Activated T-helper 1 cell treated with anti-CD3 and anti-CD28 coated beads, Interleukin-12 subunit alpha, Interleukin-12 subunit beta, Interleukin-2, Interleukin-4 antibody, amounts not matched to agents 30 ng/mL and 10 ng/mL and 1 ng/mL, durations not matched to agents 14 hours and 24 hours and 36 hours (primary cell): ENCODE measurements around the gene CD38. TPM values are rescaled to one million over a fixed set of nuclear protein-coding genes. Genes with fewer than 3 reads are reported as not detected.
"Not testable (repeated sequence)": the region's sequence is repeated elsewhere in the genome, so short reads cannot be mapped to it uniquely, and the experiment has no call there.

ENCODE experiments used
- DNase-seq: peaks from one replicate; pipeline ENCODE4 v3.0.0; 2021; ENCODE audit warnings: low spot score
- H3K27ac Mint-ChIP-seq: one replicate; pipeline ENCODE4 v1.8.0; 2021; ENCODE audit warnings: mild to moderate bottlenecking, mixed read lengths
- H3K27me3 Mint-ChIP-seq: one replicate; pipeline ENCODE4 v1.8.0; 2022; ENCODE audit warnings: mild to moderate bottlenecking, moderate library complexity, mixed read lengths; ENCODE audit not compliant: insufficient read depth
- H3K36me3 Mint-ChIP-seq: one replicate; pipeline ENCODE4 v1.8.0; 2021; ENCODE audit warnings: low read depth, mixed read lengths
- H3K4me1 Mint-ChIP-seq: one replicate; pipeline ENCODE4 v1.8.0; 2021; ENCODE audit warnings: low read depth, mixed read lengths
- H3K4me3 Mint-ChIP-seq: one replicate; pipeline ENCODE4 v1.8.0; 2021; ENCODE audit warnings: mild to moderate bottlenecking, moderate library complexity, mixed read lengths
- H3K9me3 Mint-ChIP-seq: one replicate; pipeline ENCODE4 v1.8.0; 2021; ENCODE audit warnings: mixed read lengths
- intact Hi-C: fragments of 100-400 bp; cut with micrococcal nuclease; formaldehyde crosslinking; loops from one replicate; pipeline ENCODE4 v1.15.1; 2024
- total RNA-seq: library from RNA; stranded (reverse); gene quantifications from 2 replicates; pipeline ENCODE4 v1.2.3, GENCODE V29; 2022

CD38 gene
- total RNA-seq, 1 donor from 2014 or later: 152 TPM

DNA sequence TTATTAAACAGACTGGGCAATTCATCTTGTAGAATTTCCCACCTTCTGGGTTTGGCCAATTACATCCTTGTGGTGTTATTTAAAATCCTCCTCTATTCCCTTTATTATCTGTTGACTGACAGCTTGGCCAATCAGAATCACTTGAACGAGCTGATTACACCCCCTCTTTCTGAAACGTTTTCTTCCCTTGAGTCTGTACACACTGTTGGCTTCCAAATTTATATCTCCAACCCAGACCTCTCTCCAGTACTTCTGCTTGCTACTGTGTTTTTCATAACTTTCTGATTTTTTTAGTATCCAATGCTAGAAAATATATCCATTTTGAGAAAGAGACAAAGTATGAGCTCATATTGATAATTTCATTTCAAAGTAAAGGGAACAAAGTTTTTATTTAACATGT is 14.8 kb downstream of the CD38 start:
- Mint-ChIP-seq H3K4me1 (peaks cover 68% of the 10 kb centered on the region), H3K27ac (peak overlapping the region; percentile 65), H3K27me3 (no peaks in the 10 kb centered on the region), H3K4me3 (no peak overlapping the region), H3K36me3 (peaks cover 44% of the 10 kb centered on the region), H3K9me3 (no peaks in the 10 kb centered on the region)
- DNase-seq: no peak
- intact Hi-C loops: loop anchor here (5.0 kb wide), 1 partner anchor 1544 kb away; no protein-coding TSS in a partner anchor

GRCh38 chr4:15793506-15794363 is 15.6 kb downstream of the CD38 start:
- DNase-seq: no peak
- H3K4me3 Mint-ChIP-seq: peak overlapping the region; percentile 50
- peaks cover 48% of the 10 kb centered on the region for H3K36me3 Mint-ChIP-seq
- H3K27ac Mint-ChIP-seq: peak overlapping the region; percentile 92
- H3K4me1 Mint-ChIP-seq: peaks cover 69% of the 10 kb centered on the region
- H3K9me3 Mint-ChIP-seq: no peaks in the 10 kb centered on the region
- intact Hi-C loops: loop anchor here (2.0 to 5.0 kb wide), 2 partner anchors 63 to 1544 kb away; no protein-coding TSS in a partner anchor
- no peaks in the 10 kb centered on the region for H3K27me3 Mint-ChIP-seq

- no peaks in the 10 kb centered on the region for H3K9me3 Mint-ChIP-seq
- peak overlapping the region; percentile 50 for H3K4me3 Mint-ChIP-seq
- H3K27ac Mint-ChIP-seq: peak overlapping the region; percentile 92
- no peak for DNase-seq
- no peaks in the 10 kb centered on the region for H3K27me3 Mint-ChIP-seq
- peaks cover 46% of the 10 kb centered on the region for H3K36me3 Mint-ChIP-seq
- H3K4me1 Mint-ChIP-seq: peaks cover 69% of the 10 kb centered on the region
- intact Hi-C loops: loop anchor here (2.0 to 5.0 kb wide), 2 partner anchors 64 to 1543 kb away; no protein-coding TSS in a partner anchor
These were observed 16.3 kb downstream of the CD38 start for GRCh38 chr4:15794426-15794825.

DNA sequence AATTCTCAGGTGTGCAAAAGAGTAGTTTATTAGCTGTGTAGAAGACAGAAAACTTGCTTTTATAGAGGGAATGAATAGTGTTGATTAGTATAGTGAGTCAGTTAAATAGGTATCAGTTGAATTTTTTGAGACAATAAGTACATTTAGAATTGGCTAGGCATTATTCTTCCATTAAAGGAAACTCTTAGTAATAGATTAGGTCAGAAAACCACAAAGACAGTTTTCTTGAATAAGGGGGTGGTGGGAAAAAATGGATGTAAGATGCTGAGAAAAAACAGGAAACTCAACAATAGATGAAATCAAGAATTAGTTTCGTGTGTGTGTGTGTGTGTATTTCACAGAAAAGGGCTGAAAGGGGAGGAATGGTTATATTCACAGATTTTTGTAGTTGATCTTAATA is 16.8 kb downstream of the CD38 start:
- Mint-ChIP-seq H3K27ac (peak overlapping the region; percentile 92), H3K36me3 (peaks cover 44% of the 10 kb centered on the region), H3K27me3 (no peaks in the 10 kb centered on the region), H3K9me3 (no peaks in the 10 kb centered on the region), H3K4me1 (peaks cover 73% of the 10 kb centered on the region), H3K4me3 (peak overlapping the region; percentile 23)
- no peak for DNase-seq
- intact Hi-C loops: loop anchor here (1.0 to 5.0 kb wide), 9 partner anchors 14 to 1542 kb away; partner anchors contain the start of genes FAM200B and TAPT1

DNA sequence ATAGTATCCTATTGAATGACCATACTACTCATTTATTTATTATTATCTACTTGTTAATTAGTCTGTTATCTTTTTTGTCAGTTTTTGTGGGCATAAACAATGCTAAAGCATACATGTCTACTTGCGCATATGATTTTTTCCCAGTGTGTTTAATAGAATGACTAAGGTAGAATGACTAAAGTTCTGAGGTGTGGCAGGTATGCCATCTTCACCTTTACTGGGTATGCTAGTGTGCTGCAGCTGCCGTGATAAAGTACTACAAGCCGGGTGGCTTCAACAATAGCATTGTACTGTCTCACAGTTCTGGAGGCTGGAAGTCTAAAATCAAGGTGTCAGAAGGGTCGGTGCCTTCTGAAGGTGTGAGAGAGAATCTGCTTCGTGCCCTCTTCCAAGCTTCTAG is 19.2 kb downstream of the CD38 start:
- H3K27me3 Mint-ChIP-seq: no peaks in the 10 kb centered on the region
- peaks cover 89% of the 10 kb centered on the region for H3K4me1 Mint-ChIP-seq
- no peak overlapping the region for H3K27ac Mint-ChIP-seq
- peaks cover 51% of the 10 kb centered on the region for H3K36me3 Mint-ChIP-seq
- intact Hi-C loops: loop anchor here (1.0 to 5.0 kb wide), 4 partner anchors 8 to 430 kb away; partner anchors contain the start of genes FAM200B and TAPT1
- no peaks in the 10 kb centered on the region for H3K9me3 Mint-ChIP-seq
- H3K4me3 Mint-ChIP-seq: no peak overlapping the region
- DNase-seq: no peak

DNA sequence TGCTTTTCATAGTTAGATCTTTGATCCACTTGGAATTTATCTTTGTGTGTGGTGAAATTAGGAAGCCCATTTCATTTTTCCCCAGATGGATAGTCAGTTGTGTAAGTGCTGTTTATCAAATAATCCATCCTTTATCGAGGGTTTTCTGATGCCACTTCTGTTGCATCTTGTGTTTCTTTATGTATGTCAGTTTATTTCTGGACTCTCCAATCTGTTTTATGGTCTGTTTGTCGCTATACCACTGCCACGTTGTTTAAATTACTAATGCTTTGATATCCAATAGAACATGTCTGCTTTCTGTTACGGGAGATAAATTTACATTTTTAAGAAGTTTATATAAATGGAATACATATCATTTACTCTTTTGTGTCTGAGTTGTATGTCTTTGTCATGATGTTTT is 21.0 kb downstream of the CD38 start:
- Mint-ChIP-seq H3K27ac (no peak overlapping the region), H3K36me3 (peaks cover 39% of the 10 kb centered on the region), H3K4me3 (no peak overlapping the region), H3K9me3 (no peaks in the 10 kb centered on the region), H3K27me3 (no peaks in the 10 kb centered on the region), H3K4me1 (peaks cover 83% of the 10 kb centered on the region)
- intact Hi-C loops: loop anchor here (5.0 kb wide), 2 partner anchors 117 to 428 kb away; partner anchors contain the start of genes FAM200B and TAPT1
- no peak for DNase-seq

DNA sequence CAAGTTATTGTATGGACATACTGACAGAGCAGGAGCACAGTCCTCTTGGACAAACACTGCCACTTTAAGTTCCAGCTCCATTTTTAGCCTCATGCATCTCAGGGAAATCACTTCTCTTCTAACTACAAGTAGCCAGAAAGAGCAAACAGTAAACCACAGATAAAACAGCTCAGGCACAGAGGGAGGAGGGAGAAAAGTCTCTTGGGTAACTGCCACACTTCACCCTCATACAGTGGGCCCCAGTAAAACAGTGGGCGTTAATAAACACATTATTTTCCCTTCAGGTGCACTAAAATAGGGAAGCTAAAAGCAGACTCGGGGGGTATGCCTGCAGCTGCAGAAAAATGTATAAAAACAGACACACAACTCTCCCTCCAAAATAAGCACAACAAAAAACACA is 21.6 kb downstream of the CD38 start:
- no peak for DNase-seq
- intact Hi-C loops: loop anchor here (5.0 to 10.0 kb wide), 3 partner anchors 117 to 565 kb away; partner anchors contain the start of genes FAM200B and TAPT1
- no peaks in the 10 kb centered on the region for H3K27me3 Mint-ChIP-seq
- H3K4me1 Mint-ChIP-seq: peaks cover 83% of the 10 kb centered on the region
- peak overlapping the region; percentile 40 for H3K27ac Mint-ChIP-seq
- no peak overlapping the region for H3K4me3 Mint-ChIP-seq
- H3K36me3 Mint-ChIP-seq: peaks cover 37% of the 10 kb centered on the region
- no peaks in the 10 kb centered on the region for H3K9me3 Mint-ChIP-seq

- H3K27ac Mint-ChIP-seq, H3K27me3 Mint-ChIP-seq, DNase-seq, H3K4me3 Mint-ChIP-seq, H3K9me3 Mint-ChIP-seq: not testable (repeated sequence)
- intact Hi-C loops: loop anchor here (10.0 kb wide), 1 partner anchor 568 kb away; no protein-coding TSS in a partner anchor
- Mint-ChIP-seq H3K4me1 (peaks cover 79% of the 10 kb centered on the region), H3K36me3 (peaks cover 37% of the 10 kb centered on the region)
These were observed 24.4 kb downstream of the CD38 start for GRCh38 chr4:15802497-15802896.

DNA sequence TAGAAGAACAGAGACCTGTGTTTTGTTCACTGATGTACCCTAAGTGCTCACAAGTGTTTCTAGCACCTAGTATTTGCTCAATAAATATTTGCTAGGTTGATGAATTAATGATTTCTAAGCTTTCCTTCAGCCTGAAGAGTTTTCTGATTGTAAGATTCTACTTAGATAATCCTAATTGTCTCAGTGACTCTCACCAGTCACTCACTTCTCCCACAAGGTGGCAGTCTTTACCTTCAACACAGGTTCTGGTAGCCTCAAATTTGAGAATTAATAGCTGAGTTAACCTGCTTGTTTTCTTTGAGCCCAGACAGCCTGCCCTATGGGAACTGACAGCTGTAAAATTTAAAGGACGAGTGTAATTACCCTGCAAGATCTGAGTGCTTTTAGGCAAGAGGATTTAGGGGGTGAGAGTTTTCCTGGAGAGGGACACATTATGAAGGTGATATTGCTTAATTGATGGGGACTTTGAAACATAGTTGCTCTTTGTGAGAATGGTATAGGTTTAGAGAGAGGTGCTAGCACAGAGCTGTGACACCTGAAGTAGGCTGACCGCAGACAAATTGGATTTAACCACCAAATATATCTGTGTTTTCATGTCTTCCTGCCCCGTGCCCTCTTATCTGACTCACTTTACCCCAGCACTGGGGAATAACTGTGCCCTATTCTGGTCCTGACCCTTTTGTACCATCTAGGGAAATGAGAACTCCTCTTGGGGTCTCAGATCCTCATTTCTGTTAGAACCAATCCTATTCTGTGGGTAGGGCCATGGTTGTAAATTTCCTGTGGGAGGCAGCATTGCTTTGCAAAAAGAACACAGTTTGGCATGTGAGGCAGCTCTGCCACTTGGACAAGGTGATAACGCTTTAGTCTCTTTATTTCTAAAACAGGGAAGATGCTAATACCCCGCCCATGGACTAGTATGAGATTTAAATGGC is 27.7 kb downstream of the CD38 start:
- peaks cover 29% of the 10 kb centered on the region for H3K36me3 Mint-ChIP-seq
- DNase-seq: no peak
- no peaks in the 10 kb centered on the region for H3K9me3 Mint-ChIP-seq
- peaks cover 74% of the 10 kb centered on the region for H3K4me1 Mint-ChIP-seq
- no peaks in the 10 kb centered on the region for H3K27me3 Mint-ChIP-seq
- no peak overlapping the region for H3K27ac Mint-ChIP-seq
- no peak overlapping the region for H3K4me3 Mint-ChIP-seq
- intact Hi-C loops: loop anchor here (1.0 to 10.0 kb wide), 7 partner anchors 9 to 571 kb away; no protein-coding TSS in a partner anchor

- H3K27ac Mint-ChIP-seq: peak overlapping the region; percentile 41
- no peaks in the 10 kb centered on the region for H3K9me3 Mint-ChIP-seq
- no peaks in the 10 kb centered on the region for H3K27me3 Mint-ChIP-seq
- H3K36me3 Mint-ChIP-seq: peaks cover 32% of the 10 kb centered on the region
- no peak for DNase-seq
- peak overlapping the region; percentile 4 for H3K4me3 Mint-ChIP-seq
- intact Hi-C loops: loop anchor here (10.0 kb wide), 1 partner anchor 574 kb away; no protein-coding TSS in a partner anchor
- H3K4me1 Mint-ChIP-seq: peaks cover 70% of the 10 kb centered on the region
These were observed 30.9 kb downstream of the CD38 start for GRCh38 chr4:15809058-15809457.

DNA sequence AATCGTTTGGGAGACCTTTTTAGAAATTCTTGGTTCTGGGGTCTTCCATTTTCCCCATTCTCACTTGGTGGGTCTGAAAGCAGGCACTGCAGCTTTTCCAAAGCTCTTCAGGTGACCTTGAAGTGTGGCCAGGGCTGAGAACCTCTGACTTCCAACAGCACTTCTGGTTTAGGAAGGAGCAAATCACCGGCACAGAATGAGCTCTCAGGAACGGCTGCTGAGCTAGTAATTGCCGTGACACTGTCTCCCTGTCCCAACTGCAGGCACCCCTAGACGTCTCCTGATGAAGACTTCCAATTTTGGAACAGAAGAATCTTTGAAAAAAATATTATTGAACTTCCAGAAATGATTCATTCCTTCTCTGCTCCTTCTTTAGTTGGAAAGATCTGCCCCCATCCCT is 31.3 kb downstream of the CD38 start:
- DNase-seq: no peak
- H3K4me1 Mint-ChIP-seq: peaks cover 72% of the 10 kb centered on the region
- H3K27me3 Mint-ChIP-seq: no peaks in the 10 kb centered on the region
- intact Hi-C loops: loop anchor here (10.0 kb wide), 1 partner anchor 575 kb away; no protein-coding TSS in a partner anchor
- H3K27ac Mint-ChIP-seq: no peak overlapping the region
- peaks cover 34% of the 10 kb centered on the region for H3K36me3 Mint-ChIP-seq
- no peaks in the 10 kb centered on the region for H3K9me3 Mint-ChIP-seq
- no peak overlapping the region for H3K4me3 Mint-ChIP-seq

GRCh38 chr4:15811703-15812337 is 33.7 kb downstream of the CD38 start:
- H3K9me3 Mint-ChIP-seq: no peaks in the 10 kb centered on the region
- H3K4me3 Mint-ChIP-seq: no peak overlapping the region
- DNase-seq: no peak
- H3K27ac Mint-ChIP-seq: no peak overlapping the region
- H3K36me3 Mint-ChIP-seq: peaks cover 37% of the 10 kb centered on the region
- H3K27me3 Mint-ChIP-seq: no peaks in the 10 kb centered on the region
- peaks cover 65% of the 10 kb centered on the region for H3K4me1 Mint-ChIP-seq
- intact Hi-C loops: no loop called here
